ENCODE results near the gene CTNND2.
"Not testable (repeated sequence)": the region's sequence is repeated elsewhere in the genome, so short reads cannot be mapped to it uniquely, and the experiment has no call there.

Gene CTNND2

DNA sequence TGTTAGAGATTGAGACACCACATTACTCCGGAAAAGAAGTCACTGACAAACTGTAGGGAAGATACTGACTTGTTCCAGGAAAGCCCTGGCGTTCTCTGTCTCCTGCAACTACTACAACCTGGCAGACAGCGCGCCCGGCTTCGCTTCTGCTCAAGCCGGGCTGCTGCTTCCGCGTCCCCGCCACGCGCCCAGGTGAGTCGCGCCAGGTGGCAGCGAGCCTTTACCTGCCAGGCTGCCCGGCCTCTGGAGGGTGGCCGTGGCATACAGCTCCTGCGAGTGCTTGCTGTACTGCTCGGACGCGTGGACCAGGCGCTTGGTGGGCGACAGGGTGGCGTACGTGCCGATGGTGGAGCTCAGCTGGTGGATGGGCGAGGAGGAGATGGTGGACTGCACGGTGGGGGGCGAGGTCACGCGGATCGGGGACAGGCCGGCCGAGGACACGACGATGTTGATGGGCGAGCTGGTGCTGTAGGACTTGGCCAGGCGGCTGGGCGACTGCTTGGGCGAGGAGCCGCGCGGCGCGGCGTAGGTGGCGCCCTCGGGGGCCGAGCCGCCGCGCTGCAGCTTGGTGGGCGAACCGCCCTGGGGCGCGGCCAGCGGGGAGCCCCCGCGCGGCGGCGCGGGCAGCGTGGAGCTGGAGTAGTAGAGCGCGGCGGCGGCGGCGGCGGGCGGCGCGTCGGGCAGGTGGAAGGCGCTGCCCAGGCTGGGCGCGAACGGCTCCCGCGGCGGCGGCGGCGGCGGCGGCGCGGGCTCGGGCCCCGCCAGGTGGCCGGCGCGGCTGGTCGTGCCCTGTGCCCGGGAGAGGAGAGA lies 519.6 kb downstream of the CTNND2 start:
- DNase-seq (ENCODE audit: low spot score) = no peak

DNA sequence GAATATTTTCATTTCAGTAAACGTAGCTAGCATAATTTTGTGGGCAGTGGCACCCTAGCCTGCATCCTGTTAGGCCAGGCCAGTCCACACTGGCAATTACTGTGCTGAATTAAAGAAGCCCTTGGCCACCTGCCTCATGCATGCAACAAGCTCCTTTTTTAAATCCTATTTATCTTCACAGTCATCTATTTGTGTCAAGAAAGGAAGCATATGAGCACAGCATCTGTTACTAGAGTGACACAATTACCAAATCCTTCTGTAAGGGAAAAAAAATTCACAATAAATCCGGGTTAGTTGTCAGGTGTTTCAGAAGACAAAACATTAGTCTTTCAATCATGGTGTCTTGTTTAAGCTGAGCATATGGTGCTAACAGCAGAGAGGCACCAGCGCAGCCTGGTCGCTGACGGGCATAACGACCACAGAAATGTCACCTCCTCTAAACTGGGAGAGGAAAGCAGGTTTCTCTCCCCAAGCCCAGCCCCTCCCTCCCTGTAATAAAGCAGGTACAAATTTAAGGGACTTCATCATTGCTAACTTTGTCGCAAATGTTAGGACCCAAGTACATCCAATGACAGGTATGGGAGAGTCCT lies 520.6 kb downstream of the CTNND2 start:
- no peak for DNase-seq (ENCODE audit: low spot score)

DNA sequence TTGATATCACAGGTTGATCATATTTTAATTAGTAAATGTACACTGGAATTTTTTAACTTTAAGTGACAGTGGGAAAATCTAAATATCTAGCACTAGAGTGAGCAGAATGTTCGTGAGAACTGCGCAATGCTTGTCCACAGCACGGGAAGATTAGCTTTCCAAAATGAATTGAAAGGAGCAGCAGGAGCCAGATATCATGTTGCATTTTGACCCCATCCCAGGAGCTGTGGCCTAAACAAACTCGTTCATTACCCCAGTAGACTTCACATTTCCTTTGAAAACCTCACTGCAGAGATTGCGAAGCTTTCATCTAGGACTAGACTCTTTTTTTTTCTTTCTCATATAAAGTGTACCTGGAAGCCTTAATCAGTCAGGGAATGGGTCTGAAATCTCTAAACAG lies 525.8 kb downstream of the CTNND2 start:
- DNase-seq (ENCODE audit: low spot score) = no peak

DNA sequence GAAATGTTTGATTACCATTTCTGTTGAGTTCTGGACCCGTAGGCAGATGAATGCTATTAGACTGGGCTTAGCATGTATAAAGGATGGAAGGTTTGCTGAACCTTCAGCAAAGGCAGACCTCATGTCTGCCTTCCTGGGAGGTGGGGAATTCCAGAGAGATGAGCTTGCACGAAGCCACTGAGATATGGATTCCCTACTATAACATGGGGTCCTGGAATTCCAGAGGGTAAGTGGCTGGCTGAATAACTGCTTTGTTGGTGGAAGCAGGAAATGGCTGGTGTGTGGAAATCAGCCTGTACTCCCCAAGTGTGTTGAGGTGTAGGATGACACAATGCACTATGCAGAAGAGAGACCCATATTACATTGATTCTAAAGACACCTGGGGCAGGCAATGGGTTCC lies 526.4 kb downstream of the CTNND2 start:
- peak; percentile 8 for DNase-seq (ENCODE audit: low spot score)

DNA sequence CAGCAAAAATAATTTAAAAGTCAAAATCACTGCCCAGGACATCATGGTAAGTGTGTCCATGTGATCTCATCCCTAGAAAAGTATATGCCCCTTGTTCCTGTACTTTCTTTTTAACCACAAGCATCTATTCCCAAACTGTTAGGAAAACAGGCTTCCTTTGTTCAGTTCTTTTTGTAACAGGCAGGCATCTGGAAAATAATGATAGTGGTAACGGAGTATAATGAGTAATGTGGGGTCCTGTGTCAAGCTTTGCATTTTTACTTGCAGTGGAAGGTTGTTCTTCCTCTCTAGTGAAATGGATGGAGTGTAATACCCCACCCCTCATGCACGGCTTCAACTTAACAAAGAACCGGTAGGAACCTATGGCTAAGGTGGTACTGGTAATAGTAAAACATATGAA lies 532.1 kb downstream of the CTNND2 start:
- DNase-seq (ENCODE audit: low spot score) = no peak

DNA sequence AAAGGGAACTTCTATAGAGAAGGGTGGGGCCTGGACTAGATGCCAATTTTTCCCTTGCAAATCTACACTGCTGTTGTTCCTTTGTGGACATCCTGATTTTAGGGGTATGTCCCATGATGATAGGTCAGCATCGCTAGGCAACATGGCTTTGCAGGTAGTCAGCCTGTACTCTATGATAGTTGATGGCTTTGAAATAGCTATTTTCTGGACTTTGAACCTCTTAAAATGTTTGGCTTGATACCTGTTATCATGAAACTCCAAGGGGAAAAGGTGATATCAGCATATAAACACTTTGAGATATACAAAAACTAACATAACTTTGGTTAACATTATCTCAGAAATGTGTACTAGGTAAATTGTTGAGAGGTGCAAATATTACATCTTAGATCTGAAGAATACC lies 533.2 kb downstream of the CTNND2 start:
- no peak for DNase-seq (ENCODE audit: low spot score)

DNA sequence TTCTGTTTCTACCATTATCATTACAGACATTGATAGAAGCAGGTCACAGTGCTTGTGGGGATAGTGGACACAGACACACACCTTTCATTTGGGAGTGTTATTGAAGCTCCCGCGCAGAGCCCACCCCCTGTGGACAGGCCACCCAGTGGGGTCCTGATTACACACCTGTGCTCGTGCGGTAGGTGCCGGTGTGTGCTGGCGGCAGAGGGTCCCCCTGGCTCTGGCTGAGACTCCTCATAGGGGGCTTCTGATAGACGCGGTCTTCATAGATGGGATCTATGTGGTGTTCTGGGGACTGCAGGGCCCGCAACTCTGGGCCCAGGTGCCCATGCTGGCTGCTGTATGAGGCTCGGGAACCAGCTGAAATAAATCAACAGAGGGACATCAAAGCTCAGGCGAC lies 539.7 kb downstream of the CTNND2 start:
- no peak for DNase-seq (ENCODE audit: low spot score)

DNA sequence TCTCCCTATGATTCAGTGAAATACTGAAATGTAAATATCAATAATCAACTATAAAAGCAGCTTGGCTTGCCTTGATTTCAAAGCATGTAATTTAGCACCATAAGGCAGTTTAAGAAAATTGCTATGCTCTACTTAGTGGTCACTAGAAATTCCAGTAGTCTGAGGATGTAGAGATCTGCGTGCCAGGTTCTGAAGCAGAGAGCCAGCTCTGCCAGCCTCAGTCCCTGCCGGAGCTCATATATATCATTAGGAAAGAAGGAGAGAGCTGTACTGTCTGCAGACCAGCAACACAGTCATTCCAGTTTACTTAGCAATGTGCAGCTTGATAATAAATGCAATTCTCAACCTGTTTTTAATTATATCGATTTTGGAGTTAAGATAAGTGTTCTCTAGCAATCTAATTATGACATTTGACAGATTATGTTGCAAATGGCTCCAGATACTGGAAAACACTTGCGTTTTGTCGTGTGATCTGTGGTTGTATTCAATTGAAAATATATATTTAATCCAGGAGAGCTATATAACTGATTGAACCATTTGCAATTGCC lies 540.5 kb downstream of the CTNND2 start:
- no peak for DNase-seq (ENCODE audit: low spot score)

DNA sequence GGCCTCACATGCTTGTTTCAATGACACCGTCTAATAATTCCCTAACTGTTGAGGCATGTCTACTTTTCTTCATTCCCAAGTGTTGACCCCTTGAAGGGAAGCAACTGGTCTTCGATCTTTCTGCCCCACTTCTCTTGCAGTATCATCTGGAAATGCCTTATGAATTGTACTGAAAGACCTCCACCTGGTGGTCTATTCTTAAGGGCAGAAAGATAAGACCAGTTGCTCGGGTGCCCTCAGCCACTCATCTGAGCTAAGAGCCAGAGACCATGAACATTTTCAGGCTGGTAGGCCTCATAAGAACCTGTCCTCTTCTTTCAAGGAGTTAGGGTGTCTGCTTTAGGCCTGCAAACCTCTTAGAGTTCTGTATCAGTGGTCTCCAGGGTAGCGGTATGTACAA lies 542.5 kb downstream of the CTNND2 start:
- no peak for DNase-seq (ENCODE audit: low spot score)

DNA sequence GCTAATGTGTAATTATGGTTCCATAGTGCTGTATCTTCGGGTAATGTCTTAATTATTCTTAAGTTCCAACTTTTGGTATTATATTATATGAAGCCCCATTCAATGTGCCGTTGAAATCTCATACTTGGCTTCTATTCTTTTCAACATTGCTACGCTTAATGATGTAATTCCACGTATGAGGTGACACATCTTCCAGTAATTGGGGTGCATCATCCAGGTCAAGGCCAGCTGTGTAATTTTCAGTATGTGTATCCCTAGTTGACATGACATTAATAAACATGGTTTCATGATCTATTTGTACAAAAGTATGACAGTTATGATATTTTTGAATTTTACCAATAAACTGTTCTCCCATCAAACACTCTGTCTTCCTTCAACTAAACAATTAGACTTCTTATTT lies 546.3 kb downstream of the CTNND2 start:
- DNase-seq (ENCODE audit: low spot score) = no peak

DNA sequence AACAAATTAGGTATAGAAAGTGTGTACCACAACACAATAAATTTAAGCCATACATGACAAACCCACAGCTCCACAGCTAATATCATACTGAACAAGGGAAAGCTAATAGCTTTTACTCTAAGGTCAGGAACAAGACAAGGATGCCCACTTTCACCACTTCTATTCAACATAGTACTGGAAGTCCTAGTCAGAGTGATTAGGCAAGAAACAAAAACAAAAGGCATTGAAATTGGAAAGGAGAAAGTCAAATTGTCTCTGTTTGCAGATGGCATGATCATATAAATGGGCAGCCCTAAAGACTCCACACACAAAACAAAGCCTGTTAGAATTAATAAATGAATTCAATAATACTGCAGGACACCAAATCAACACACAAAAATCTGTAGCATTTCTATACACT lies 548.8 kb downstream of the CTNND2 start:
- no peak for DNase-seq (ENCODE audit: low spot score)

DNA sequence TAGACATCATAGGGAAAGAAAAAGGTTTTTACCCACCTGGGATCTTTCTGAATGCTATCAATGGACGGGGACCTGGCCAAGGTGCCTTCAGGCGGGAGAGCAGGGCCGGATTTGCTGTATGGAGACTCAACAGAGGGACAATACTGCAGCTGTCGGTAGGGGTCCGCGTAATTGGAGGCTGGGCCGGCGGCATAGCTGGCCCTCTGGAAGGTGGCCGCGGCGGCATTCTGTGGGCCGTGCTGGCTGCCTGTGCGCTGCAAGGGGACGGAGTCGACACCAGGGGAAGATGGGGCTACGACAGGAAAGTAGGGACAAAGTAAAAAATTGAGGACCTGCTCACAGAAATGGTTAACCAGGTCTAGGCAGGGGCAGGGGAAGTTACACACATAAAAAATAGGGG lies 557.9 kb downstream of the CTNND2 start:
- DNase-seq (ENCODE audit: low spot score) = no peak

DNA sequence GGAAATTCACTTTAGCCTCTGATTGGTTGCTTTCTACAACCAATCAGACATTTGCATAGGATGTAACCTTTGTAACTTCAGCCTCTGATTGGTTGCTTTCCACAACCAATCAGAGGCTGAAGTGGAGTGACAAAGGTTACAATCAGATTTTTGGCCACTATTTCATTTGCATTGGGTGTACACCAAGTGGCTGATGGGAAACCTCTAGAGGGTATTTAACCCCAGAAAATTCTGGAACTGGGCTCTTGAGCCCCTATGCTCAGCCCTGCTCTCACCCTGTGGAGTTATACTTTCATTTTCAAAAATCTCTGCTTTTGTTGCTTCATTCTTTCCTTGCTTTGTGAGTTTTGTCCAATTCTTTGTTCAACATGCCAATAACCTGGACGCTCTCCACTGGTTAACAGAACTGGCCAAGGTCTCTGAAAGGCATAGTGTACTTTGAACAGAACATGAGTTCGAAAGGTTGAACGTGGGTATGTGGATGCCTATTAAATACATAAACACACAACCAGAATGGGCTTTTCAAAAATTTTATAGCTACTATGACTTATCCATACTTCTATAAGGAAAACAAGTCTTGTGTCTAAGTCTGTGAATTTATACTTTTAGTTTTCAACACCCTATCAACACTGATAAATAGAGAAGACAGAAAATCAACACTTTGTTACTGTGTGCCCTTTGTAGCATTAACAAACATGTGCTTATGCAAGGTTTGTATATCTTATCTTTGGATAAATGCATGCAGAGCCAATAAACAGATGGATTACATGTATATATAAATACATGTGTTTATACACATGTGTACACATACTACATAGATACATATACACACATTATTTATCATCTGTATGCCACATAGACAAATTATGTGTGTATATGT lies 568.1 kb downstream of the CTNND2 start:
- DNase-seq (ENCODE audit: low spot score) = no peak

DNA sequence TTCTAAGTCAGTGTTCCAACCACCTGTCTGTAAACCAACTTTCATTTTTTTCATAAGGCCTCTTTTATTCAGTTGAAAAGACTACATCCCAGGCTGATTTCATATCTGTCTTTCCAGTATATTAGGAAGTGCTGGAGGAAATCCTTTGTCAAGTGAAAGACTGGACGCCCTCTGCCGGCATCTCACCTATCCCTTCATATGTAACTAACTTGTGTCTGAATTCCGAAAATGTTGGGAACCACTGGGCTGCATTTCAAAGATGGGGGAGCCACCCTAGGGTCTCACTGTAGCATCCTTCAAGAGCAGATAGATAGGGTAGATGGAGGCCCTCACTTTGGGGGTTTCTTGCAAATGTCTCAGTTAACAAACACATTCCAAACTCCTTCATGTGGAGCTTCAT lies 569.8 kb downstream of the CTNND2 start:
- DNase-seq (ENCODE audit: low spot score) = peak; percentile 21

DNA sequence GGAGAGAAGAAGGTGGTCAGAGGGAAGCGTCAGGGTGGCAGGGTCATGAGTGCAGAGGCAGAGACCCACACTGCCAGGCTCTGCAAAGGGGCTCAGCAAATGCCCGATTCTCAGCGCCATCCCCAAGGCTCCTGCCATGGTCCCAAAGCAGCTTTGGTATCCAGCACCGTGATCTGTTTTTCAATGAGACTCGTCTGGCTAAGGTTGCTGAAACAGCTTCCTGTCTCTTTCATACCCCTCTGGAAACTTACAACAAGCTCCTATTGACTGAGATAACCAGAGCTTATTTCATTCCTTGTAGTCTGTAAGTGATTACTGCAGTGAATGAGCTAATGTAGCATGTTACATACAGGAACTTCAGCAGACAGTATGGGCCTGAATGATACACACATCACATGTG lies 574.6 kb downstream of the CTNND2 start:
- peak; percentile 2 for DNase-seq (ENCODE audit: low spot score)

DNA sequence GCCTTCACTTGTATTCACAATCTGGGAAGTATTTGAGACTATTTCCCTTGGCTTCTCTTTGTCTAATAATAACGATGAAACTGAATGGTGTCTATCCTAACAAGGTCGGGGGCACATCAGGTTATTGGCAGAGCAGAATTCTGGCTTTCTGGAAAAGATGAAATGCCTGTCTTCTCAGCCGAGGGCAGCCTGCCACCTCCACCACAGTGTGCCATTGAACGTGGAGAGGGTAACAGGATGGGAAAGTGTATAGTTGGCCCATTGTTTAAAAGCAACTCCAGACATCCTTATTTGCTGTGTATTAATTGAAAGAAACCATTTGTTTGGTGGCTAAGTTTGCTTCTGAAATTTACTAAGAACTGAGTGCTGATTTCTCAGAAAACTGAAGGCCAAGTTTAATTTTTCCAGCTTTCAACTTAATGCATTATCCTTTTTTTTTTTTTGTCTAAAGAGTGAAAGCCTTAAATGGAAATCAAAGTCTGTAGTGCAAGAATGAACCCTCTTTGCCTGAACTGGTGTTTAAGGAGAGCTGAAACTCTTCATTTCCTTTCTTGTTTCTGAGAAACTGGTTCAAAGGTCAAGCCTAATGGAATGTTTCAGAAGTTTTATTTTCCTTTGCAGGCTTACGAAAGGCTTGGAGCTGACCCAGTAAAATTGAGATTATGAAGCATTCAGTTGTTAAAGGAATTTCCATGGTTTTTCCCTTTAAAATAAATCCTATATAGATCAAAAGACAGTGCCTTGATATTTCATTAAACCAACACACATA lies 579.5 kb downstream of the CTNND2 start:
- no peak for DNase-seq (ENCODE audit: low spot score)

DNA sequence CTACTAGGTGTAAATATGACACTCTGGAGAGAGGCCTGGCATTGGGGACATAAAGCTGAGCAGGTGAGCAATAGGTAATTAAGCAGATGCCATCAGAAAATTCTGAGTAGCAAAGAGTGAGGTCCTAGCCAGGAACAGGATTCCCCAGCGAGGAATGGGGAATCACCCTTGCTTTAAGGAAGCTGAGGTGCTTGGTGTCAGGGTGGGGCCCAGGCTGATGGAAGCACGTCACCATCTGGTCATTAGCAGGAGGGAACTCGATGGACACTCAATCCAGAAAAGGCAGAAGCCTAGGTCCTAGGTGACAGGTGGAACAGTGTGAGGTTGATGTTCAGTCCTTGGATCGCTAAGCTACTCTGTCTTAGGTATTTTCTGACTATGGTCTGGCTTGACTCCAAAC lies 580.5 kb downstream of the CTNND2 start:
- DNase-seq (ENCODE audit: low spot score) = no peak

DNA sequence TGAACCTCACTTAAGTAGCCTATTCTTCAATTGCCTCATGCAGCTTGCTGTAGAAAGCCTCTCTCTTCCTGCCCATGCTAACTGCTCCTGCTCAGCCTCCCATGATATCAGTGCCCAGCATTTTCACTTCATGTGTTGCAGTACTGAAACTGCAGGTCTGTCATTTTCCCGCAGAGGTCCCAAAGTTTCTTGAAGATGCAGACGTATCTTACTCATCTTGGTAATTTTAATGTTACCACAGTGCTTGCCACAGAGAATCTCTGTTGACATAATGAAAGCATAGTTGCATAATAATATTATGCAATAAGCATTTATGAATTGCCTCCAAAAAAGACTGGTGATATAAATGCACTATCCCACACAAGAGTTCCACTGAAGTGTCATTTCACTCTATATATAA lies 582.1 kb downstream of the CTNND2 start:
- DNase-seq (ENCODE audit: low spot score) = no peak

DNA sequence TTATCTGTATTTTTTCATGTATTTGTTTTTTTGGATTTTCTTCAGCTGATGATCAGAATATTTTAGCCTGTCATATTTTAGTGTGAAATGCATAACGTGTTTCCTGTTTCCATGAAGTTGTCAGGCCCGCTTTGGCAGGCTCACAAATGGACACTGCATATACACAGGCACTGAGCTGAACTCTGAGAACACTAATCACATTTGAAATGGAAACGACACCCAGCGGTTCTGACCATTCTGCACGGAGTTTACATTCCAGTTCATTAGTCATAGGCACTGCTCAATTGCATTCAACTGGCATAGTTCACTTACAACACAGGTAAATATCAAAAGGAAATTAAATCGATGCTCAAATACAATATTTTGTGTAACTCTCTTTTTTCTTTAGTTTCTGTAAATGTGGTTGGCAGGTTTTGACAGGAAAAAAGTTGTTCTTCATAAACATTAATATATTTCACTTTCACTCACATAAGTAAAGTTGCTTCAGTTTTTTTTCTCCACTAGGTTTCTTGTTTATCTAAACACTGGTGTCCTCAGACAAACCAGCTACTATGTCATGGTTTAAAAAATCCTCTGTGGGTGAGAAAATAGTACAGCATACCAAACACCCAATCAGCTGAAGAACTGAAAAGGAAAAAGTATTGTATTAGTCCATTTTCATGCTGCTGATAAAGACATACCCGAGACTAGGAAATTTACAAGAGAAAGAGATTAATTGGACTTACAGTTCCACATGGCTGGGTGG lies 584.2 kb downstream of the CTNND2 start:
- DNase-seq (ENCODE audit: low spot score) = peak; percentile 29

DNA sequence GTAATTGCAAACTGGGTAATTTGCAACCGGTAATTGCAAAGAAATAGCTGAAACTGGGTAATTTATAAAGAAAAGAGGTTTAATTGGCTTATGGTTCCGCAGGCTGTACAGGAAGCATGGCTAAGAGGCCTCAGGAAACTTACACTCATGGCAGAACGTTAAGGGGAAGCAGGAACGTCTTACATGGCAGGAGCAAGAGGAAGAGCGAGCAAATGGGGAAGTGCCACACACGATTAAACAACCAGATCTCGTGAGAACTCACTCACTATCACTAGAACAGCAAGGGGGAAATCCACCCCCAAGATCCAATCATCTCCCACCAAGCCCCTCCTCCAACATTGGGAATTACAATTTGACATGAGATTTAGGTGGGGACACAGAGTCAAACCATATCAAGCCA lies 590.6 kb downstream of the CTNND2 start:
- DNase-seq (ENCODE audit: low spot score) = not testable (repeated sequence)

DNA sequence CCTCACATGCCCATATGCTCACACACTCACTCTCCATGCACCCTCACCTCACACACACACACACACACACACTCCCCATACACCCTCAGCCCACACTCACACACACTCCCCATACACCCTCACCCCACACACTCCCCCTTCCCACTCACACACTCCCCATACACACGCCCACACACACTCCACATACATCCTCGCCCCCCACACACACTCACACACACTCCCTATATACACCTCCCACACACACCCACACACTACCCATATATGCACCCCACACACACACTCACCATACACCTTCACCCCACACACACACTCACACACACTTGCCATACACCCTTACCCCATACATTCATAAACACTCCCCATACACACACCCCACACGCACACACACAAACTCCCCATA lies 592.5 kb downstream of the CTNND2 start:
- DNase-seq (ENCODE audit: low spot score) = no peak

Measured in SW480 (cell line).